OCI-LY3 (cell line): ENCODE measurements around the gene ST6GAL1.

ENCODE experiments used
- H2AFZ ChIP-seq: fragments of 200-600, 300-600 bp; shearing (Covaris generic); 2 replicates; pipeline ENCODE4 v1.6.0; 2014; ENCODE audit warnings: antibody characterized with exemption, low read depth, low read length
- H3K27ac ChIP-seq: fragments of 200-600, 300-600 bp; sonication (generic); 2 replicates; pipeline ENCODE4 v1.5.1; 2014; ENCODE audit warnings: mild to moderate bottlenecking, low read length, moderate library complexity, mixed read lengths
- H3K27me3 ChIP-seq: fragments of 200-600, 300-600 bp; sonication (generic); 2 replicates; pipeline ENCODE4 v1.6.1; 2014; ENCODE audit warnings: low read depth, low read length, mixed read lengths
- H3K36me3 ChIP-seq: fragments of 200-600, 300-600 bp; sonication (generic); replicated peaks from 2 replicates; pipeline ENCODE3; 2014; ENCODE audit warnings: low read depth, low read length, mixed read lengths
- H3K4me1 ChIP-seq: fragments of 300-600, 200-600 bp; sonication (generic); 2 replicates; pipeline ENCODE4 v1.6.1; 2014; ENCODE audit warnings: low read length, mixed read lengths
- H3K4me2 ChIP-seq: fragments of 200-600, 300-600 bp; sonication (generic); 2 replicates; pipeline ENCODE4 v1.6.1; 2014; ENCODE audit warnings: low read length, mixed read lengths
- H3K4me3 ChIP-seq: fragments of 300-600, 200-600 bp; sonication (generic); 2 replicates; pipeline ENCODE4 v1.5.1; 2014; ENCODE audit warnings: antibody characterized with exemption, mild to moderate bottlenecking, low read length, moderate library complexity
- H3K79me2 ChIP-seq: fragments of 300-600, 200-600 bp; shearing (Covaris generic); 2 replicates; pipeline ENCODE4 v1.6.1; 2014; ENCODE audit warnings: mild to moderate bottlenecking, low read length, mixed read lengths
- H3K9ac ChIP-seq: fragments of 300-600, 200-600 bp; shearing (Covaris generic); 2 replicates; pipeline ENCODE4 v1.6.0; 2014; ENCODE audit warnings: mild to moderate bottlenecking, low read length, moderate library complexity
- H3K9me3 ChIP-seq: fragments of 200-600, 300-600 bp; shearing (Covaris generic); 2 replicates; pipeline ENCODE4 v1.6.1; 2014; ENCODE audit warnings: low read length, mixed read lengths; ENCODE audit not compliant: insufficient read depth
- H4K20me1 ChIP-seq: fragments of 200-600, 300-600 bp; sonication (generic); 2 replicates; pipeline ENCODE4 v1.6.1; 2016; ENCODE audit warnings: low read length, mixed read lengths; ENCODE audit not compliant: insufficient read depth
- CTCF ChIP-seq: fragments of 200-600, 300-600 bp; sonication (generic); IDR thresholded peaks from 2 replicates; pipeline ENCODE4 v1.5.1; 2014; ENCODE audit warnings: antibody characterized with exemption, low read length, low read depth
- EZH2phosphoT487 ChIP-seq: fragments of 200-600 bp; shearing (Covaris generic); IDR thresholded peaks from 2 replicates; pipeline ENCODE4 v1.6.1; 2018; ENCODE audit warnings: antibody characterized with exemption, mixed run types, low read depth

Gene ST6GAL1

GRCh38 chr3:186942168-186942567 lies 11.8 kb downstream of the ST6GAL1 start:
- no peaks in the 10 kb centered on the region for H3K27me3 ChIP-seq
- no peak overlapping the region for H3K27ac ChIP-seq
- TF ChIP-seq EZH2phosphoT487 (no peak), CTCF (no peak)
- no peak overlapping the region for H3K4me3 ChIP-seq
- no peak overlapping the region for H3K9ac ChIP-seq
- peaks cover 36% of the 10 kb centered on the region for H3K36me3 ChIP-seq
- H2AFZ ChIP-seq, result no peak overlapping the region
- H3K4me1 ChIP-seq, result peaks cover 9% of the 10 kb centered on the region
- H3K79me2 ChIP-seq, result peaks cover 80% of the 10 kb centered on the region
- no peak overlapping the region for H3K4me2 ChIP-seq
- peaks cover 68% of the 10 kb centered on the region for H4K20me1 ChIP-seq
- H3K9me3 ChIP-seq, result no peaks in the 10 kb centered on the region

GRCh38 chr3:186945255-186945823 lies 15.0 kb downstream of the ST6GAL1 start:
- Histone ChIP-seq H3K27me3 (no peaks in the 10 kb centered on the region), H3K4me2 (no peak overlapping the region), H3K4me3 (no peak overlapping the region), H3K36me3 (peaks cover 49% of the 10 kb centered on the region), H4K20me1 (peaks cover 66% of the 10 kb centered on the region), H3K27ac (no peak overlapping the region), H3K9me3 (no peaks in the 10 kb centered on the region), H2AFZ (no peak overlapping the region), H3K9ac (no peak overlapping the region), H3K4me1 (peaks cover 9% of the 10 kb centered on the region), H3K79me2 (peaks cover 78% of the 10 kb centered on the region)
- TF ChIP-seq CTCF (no peak), EZH2phosphoT487 (no peak)

DNA sequence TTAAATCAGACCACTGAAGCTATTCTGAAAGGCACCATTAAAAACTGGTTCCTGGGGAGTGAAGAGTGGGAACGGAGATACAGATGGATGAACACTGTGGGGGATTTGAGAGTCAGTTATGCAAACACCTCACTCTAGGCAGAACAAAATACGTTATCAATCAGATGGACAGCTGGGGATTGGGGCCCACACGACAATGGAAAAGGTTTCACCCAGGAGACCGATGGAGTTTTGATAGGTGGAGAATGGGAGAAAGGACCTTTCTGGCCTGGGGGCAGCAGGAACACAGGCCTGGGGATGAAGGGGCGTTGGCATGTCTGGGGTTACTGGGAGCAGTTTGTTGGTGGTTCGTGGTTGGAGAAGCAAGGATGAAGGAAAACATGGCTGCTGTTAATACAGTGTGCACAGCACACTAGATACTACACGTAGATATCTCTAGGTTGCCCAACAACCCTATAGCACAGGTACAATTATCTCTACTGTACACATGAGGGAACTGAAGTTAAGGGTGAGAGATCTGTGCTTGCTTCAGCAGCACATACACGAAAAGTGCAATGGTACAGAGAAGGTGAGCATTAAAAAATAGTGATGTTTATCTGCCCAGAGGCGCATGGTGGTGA lies 16.5 kb downstream of the ST6GAL1 start:
- TF ChIP-seq CTCF, result no peak
- no peak for TF ChIP-seq EZH2phosphoT487
- Histone ChIP-seq H3K4me3 (no peak overlapping the region), H2AFZ (no peak overlapping the region), H3K9ac (no peak overlapping the region), H3K27ac (no peak overlapping the region), H3K79me2 (peaks cover 76% of the 10 kb centered on the region), H3K36me3 (peaks cover 49% of the 10 kb centered on the region), H3K4me2 (no peak overlapping the region), H3K4me1 (peaks cover 9% of the 10 kb centered on the region), H4K20me1 (peaks cover 60% of the 10 kb centered on the region), H3K9me3 (no peaks in the 10 kb centered on the region), H3K27me3 (no peaks in the 10 kb centered on the region)

GRCh38 chr3:186949281-186949982 lies 19.1 kb downstream of the ST6GAL1 start:
- peaks cover 49% of the 10 kb centered on the region for H3K36me3 ChIP-seq
- no peak overlapping the region for H3K27ac ChIP-seq
- no peak for TF ChIP-seq EZH2phosphoT487
- TF ChIP-seq CTCF, result no peak
- no peak overlapping the region for H3K4me2 ChIP-seq
- H3K4me1 ChIP-seq, result peaks cover 9% of the 10 kb centered on the region
- H3K9me3 ChIP-seq, result no peaks in the 10 kb centered on the region
- no peaks in the 10 kb centered on the region for H3K27me3 ChIP-seq
- no peak overlapping the region for H3K4me3 ChIP-seq
- peaks cover 62% of the 10 kb centered on the region for H4K20me1 ChIP-seq
- H3K9ac ChIP-seq, result no peak overlapping the region
- H2AFZ ChIP-seq, result no peak overlapping the region
- H3K79me2 ChIP-seq, result peaks cover 81% of the 10 kb centered on the region
